GM06990 (cell line): ENCODE results near the gene KCNH5.
"Not testable (repeated sequence)": the region's sequence is repeated elsewhere in the genome, so short reads cannot be mapped to it uniquely, and the experiment has no call there.

ENCODE experiments used
- DNase-seq: peaks from one replicate; pipeline ENCODE4 v3.0.0-alpha.2; 2011; ENCODE audit not compliant: insufficient read length; ENCODE audit errors: extremely low read depth
- H3K27me3 ChIP-seq: replicated peaks from 2 replicates; pipeline ENCODE4 v1.6.0; 2011; ENCODE audit warnings: low read length; ENCODE audit not compliant: control insufficient read depth, insufficient read depth
- H3K36me3 ChIP-seq: 2 replicates; pipeline ENCODE4 v1.5.1; 2011; ENCODE audit warnings: low read length; ENCODE audit not compliant: control insufficient read depth, insufficient read depth
- H3K4me3 ChIP-seq: replicated peaks from 2 replicates; pipeline ENCODE4 v1.5.1; 2011; ENCODE audit warnings: low read depth, mild to moderate bottlenecking, control low read depth, low read length
- TF ChIP-seq, protein P1 (sequence below): IDR thresholded peaks from 2 replicates; pipeline ENCODE4 v1.5.1; 2011; ENCODE audit warnings: low read length, control low read depth, mild to moderate bottlenecking, inconsistent platforms; ENCODE audit not compliant: insufficient read depth, poor library complexity, severe bottlenecking

Gene KCNH5

DNA sequence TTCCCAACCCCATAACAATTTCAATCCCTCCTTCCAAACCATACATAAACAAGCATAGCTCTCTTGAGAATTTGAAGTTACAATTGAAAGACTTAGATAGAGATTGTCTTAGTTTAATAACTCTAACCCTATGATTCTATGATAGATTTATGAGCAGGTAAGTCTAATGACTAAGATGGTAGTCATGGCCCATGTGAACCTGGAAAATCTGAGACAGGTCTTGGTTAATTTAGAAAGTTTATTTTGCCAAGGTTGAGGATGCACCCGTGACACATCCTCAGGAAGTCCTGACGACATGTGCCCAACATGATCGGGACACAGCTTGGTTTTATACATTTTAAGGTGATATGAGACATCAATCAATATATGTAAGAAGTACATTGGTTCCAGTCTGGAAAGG lies 248.8 kb downstream of the KCNH5 start:
- DNase-seq = no peak
- Histone ChIP-seq H3K4me3 (no peak overlapping the region), H3K36me3 (no peaks in the 10 kb centered on the region), H3K27me3 (no peaks in the 10 kb centered on the region)
- TF ChIP-seq, protein P1, sequence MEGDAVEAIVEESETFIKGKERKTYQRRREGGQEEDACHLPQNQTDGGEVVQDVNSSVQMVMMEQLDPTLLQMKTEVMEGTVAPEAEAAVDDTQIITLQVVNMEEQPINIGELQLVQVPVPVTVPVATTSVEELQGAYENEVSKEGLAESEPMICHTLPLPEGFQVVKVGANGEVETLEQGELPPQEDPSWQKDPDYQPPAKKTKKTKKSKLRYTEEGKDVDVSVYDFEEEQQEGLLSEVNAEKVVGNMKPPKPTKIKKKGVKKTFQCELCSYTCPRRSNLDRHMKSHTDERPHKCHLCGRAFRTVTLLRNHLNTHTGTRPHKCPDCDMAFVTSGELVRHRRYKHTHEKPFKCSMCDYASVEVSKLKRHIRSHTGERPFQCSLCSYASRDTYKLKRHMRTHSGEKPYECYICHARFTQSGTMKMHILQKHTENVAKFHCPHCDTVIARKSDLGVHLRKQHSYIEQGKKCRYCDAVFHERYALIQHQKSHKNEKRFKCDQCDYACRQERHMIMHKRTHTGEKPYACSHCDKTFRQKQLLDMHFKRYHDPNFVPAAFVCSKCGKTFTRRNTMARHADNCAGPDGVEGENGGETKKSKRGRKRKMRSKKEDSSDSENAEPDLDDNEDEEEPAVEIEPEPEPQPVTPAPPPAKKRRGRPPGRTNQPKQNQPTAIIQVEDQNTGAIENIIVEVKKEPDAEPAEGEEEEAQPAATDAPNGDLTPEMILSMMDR = no peak

DNA sequence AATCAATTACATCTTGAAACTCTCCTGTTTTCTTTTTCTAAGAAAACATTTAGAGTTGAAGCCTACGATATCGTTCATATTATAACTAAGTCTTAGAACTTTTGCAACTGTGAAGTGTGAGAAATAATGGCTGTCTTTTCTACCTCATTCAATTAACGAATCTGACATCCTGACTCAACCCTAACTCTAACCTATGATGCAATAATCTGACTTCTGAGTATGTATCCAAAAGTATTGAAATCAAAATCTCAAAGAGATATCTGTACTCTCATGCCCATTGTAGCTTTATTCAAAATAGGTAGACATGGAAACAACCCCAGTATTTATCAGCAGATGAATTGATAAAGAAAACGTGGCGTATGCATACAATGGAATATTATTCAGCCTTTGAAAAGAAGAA lies 252.7 kb downstream of the KCNH5 start:
- TF ChIP-seq, protein P1 = no peak
- DNase-seq = no peak
- no peaks in the 10 kb centered on the region for H3K27me3 ChIP-seq
- H3K36me3 ChIP-seq = no peaks in the 10 kb centered on the region
- no peak overlapping the region for H3K4me3 ChIP-seq

DNA sequence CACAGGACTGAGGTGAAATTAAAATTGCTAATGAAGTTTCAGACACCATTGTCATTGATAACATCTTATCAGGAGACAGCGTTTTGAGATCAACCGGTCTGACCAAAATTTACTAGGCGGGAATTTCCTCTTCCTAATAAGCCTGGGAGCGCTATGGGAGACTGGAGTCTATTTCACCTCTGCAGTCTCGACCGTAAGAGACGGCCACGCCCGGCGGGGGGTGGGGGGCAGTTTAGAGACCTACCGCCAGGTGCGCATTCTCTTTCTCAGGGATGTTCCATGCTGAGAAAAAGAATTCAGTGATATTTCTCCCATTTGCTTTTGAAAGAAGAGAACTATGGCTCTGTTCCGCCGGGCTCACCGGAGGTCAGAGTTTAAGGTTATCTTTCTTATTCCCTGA lies 263.9 kb downstream of the KCNH5 start:
- not testable (repeated sequence) for DNase-seq, H3K27me3 ChIP-seq, H3K4me3 ChIP-seq, H3K36me3 ChIP-seq

DNA sequence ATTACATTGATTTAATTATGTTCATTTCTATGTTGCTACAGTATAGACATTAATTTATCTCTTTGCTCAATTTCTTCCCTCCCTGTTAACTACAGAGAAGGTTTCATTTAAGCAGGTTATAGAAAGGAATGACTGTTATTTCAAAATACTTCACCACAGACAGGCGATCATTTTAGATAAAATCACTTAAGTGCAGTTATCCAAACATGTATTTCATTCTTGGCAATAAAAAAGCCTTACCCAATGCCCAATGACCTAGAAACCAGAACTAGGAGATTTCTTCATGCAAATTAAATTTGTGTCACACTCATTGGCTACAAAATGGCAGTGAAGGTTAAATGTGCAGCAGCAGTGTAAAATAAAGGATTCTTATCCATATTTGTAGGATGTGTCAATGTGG lies 266.4 kb downstream of the KCNH5 start:
- TF ChIP-seq, protein P1 = no peak
- DNase-seq = no peak
- no peak overlapping the region for H3K4me3 ChIP-seq
- no peaks in the 10 kb centered on the region for H3K36me3 ChIP-seq
- no peaks in the 10 kb centered on the region for H3K27me3 ChIP-seq

DNA sequence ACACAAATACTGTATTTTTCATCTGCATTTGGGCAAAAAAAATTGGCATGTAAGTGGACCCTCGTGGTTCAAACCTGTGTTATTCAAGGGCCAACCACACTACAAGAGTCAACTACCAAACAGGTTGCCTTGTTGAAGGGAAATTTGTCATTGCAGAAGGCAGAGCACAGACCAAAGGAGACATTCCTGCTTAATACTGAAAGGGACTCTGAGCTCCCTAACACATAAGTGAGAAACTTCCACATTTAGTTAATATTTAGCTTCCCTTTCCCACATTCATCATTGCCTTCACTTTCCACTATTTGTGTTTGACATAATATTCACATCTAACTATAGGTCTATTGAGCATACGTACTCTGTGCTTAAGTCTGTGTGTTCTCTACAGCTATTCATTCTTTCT lies 266.9 kb downstream of the KCNH5 start:
- H3K27me3 ChIP-seq = no peaks in the 10 kb centered on the region
- H3K36me3 ChIP-seq = no peaks in the 10 kb centered on the region
- DNase-seq = no peak
- no peak overlapping the region for H3K4me3 ChIP-seq
- TF ChIP-seq, protein P1 = no peak

DNA sequence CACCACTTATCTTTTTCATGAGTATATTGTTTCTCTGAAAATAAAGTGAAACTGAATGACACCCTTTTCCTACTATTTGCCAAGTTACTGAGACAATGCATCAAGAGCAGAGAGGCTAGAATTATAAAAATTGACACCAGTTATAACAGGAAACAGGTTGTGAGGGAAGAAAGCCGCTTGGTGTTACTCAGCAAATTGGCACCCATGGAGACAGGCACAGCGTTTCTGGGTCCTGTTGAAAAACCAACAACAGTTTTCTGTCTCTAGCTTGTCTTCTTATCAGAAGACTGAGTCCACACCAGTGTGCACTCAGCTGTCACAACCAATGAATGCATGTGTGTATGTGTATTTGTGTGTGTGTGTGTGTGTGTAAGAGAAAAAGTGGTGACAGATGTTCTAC lies 267.7 kb downstream of the KCNH5 start:
- DNase-seq = no peak
- TF ChIP-seq, protein P1 = no peak
- Histone ChIP-seq H3K27me3 (no peaks in the 10 kb centered on the region), H3K36me3 (no peaks in the 10 kb centered on the region), H3K4me3 (no peak overlapping the region)
